Stimulated activated CD8-positive, alpha-beta memory T cell treated with anti-CD3 and anti-CD28 coated beads, Interleukin-12 subunit alpha, Interleukin-12 subunit beta, amount 100 ng/mL, for 24 hours (primary cell): Measurements from ENCODE around the gene ID4.
"Not testable (repeated sequence)": the region's sequence is repeated elsewhere in the genome, so short reads cannot be mapped to it uniquely, and the experiment has no call there.

Source experiments
- DNase-seq: peaks from one replicate; pipeline ENCODE4 v3.0.0-alpha.2; 2020; ENCODE audit errors: extremely low read depth

ID4 gene

GRCh38 chr6:19833947-19834346 lies 3.2 kb upstream of the ID4 start:
- DNase-seq: no peak

DNA sequence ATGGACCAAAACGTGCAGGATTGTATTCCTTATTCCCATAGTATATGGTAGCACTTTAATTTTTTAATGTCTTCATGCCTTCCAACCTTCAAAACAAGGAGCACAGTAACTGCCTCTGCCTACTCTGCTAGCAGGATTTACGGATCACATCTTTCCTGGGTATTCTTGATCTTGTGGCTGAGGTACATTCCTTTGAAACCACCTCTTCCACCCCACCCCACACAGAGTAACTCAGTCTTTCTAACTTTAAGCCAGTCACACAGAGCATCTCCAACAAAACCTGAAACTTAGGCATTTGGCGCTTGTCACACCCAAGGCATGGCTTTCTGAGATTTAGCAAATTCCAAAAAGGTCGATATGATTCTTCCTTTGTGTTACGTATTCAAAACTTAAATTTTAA lies 2.3 kb upstream of the ID4 start:
- DNase-seq: no peak

GRCh38 chr6:19835605-19836004 lies 1.6 kb upstream of the ID4 start:
- DNase-seq: no peak

GRCh38 chr6:19837511-19838441 lies 606 bp downstream of the ID4 start:
- no peak for DNase-seq

DNA sequence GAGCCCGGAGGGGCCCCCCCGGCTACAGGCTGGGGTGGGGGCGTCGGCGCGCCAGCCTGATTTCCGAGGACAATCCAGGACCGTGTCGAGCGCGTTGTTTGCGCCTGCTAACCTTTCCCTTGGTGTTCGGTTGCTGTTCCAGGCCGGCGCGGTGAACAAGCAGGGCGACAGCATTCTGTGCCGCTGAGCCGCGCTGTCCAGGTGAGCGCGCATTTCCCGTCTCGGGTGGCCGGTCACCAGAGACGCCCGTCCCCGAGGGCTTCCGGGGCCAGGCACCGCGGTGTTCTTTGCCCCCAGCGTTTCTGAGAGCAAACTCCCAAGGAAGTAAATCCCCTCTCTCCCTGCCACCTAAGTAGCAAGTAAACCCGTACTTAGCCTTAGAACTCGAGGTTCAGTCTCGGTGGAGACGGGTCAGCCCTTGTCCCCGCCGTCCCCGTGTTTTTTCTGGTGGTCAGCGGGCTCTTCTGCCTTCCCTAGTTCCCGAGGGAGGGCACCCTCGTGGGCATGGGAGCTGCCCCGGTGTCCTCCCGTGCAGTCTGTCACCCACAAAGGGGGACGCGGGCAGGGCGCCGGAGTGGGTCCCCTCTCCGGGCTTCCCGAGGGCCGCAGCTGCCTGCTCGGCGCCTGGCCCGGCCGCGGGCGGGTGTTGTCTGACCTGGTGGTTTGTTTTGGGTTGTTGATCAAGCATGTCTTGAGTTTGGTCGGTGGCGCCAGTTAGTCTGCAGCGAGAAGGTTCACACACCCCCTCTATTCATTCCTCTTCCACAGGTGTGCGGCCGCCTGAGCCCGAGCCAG lies 1.5 kb downstream of the ID4 start:
- DNase-seq: no peak

GRCh38 chr6:19839237-19839546 lies 2.0 kb downstream of the ID4 start:
- no peak for DNase-seq

DNA sequence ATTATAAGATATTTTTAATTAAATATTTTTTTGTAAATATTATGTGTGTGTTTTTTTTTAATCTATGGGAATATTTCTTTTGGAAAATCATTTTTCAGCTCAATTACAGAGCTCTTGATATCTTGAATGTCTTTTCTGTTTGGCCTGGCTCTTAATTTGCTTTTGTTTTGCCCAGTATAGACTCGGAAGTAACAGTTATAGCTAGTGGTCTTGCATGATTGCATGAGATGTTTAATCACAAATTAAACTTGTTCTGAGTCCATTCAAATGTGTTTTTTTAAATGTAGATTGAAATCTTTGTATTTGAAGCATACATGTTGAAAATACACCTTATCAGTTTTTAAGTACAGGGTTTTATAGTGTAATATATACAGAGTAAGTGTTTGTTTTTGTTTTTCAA lies 2.6 kb downstream of the ID4 start:
- no peak for DNase-seq

DNA sequence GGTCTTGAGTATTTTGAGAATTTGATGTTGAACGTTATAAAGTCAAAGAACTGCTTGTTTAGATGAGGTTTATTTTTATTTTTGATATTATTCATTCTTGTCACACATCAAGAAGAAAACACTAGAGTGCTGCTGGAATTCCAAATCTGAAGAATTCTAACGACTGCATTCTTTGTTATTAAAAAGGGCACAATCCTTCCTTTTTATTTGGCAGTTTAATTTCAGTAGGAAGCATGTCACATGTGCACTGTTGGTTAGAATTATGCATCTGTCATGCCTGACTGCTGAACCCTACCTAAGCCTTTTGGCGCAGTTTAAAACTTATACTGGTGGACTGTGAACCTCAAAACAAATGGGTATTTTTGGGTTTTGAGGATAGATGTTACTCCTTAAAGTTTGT lies 4.0 kb downstream of the ID4 start:
- DNase-seq: no peak

- no peak for DNase-seq
These were observed 5.0 kb downstream of the ID4 start for GRCh38 chr6:19842030-19842615.

DNA sequence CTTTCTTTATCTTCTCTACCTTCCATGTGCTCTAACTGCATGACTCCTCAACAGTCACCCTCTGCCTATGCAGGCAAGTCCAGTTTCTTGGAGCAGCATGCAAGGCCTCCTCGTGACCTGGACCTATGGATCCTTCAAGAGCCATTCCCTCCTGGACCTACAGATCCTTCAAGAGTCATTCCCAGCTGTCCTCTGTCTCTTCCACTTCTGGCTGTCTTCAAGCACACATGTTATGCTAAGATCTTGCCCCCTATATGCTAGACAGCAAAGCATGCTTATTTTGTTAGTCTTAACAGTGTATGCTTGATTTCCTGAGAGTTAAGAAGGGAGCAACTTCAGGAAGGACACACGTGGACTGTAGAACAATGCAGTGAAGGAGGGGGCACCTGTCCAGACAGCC lies 7.5 kb downstream of the ID4 start:
- no peak for DNase-seq

DNA sequence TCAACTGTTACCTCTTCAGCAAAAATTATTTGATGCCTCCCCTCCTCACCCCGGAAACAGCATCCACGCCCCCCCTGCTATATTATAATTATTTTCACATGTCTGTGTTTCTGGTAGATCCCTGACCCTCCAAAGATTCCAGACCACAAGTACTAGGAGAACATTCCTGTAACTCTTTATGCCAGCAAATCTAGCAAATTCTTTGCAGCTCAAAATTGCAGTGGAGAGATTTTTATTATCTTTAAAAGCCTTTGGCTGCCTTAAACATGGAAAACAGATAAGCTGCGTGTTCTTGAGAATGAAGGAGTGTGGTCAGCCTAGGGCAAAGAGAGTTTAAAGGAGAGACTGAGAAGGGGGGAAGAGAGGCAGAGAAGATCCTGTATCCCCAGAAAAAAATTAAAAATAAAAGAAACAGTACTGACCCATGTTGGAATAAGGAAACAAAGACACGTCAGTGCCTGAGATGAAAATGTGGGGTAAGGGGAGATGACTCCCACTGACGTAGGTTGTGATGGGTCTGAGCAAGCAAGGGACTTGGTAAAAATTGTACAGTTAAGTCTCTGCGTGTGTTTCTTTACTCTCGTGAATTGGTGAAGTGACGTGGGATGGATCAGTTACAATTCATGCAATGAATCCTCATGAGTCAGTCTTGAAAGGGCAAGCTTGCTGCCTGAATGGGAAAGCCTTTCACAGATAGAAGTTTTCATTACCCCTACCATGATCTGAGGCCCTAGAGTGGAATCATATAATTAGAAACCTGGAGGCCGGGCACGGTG lies 8.3 kb downstream of the ID4 start:
- no peak for DNase-seq

DNA sequence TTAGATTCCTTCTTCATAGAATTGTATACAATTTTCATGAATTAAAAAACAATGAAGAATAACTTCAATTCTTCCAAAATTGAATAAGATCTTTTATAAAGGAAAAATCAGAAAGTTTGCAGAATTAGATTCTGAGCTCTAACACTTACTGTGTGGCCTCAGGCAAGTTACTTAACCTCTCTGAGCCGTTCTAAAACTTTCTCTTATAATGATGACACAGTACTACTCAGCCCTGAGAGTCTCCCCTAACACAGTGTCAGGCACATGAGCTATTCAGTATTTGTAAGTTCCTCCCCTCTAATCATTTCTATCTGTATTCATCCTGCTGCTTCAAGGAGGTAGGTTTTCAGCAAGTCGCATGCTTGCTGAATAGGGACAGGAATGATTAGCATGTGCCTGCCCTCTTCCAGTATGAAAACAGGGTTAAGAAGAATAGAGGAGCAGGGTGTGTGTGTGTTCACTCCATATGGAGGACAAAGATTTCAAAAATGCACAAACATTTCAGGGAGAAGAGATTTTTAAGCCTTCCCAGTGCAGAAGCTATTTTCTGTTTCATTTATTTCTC lies 11.4 kb downstream of the ID4 start:
- no peak for DNase-seq

GRCh38 chr6:19849196-19849595 lies 12.0 kb downstream of the ID4 start:
- DNase-seq: no peak

DNA sequence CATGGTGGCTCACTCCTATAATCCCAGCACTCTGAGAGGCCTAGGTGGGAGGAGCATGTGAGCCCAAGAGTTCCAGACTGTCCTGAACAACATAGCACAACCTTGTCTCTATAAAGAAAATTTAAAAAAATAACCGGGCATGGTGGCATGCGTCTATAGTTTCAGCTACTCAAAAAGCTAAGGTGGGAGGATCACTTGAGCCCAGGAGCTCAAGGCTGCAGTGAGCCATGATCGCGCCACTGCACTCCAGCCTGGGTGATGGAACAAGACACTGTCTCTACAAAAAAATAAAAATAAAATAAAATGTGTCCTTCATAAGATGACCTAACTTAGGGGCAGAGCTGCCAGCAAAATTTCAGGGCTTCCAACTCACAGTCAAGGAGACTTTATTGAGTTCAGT lies 12.6 kb downstream of the ID4 start:
- no peak for DNase-seq

GRCh38 chr6:19851241-19852089 lies 14.3 kb downstream of the ID4 start:
- DNase-seq: no peak

GRCh38 chr6:19852090-19852457 lies 14.9 kb downstream of the ID4 start:
- DNase-seq: no peak

DNA sequence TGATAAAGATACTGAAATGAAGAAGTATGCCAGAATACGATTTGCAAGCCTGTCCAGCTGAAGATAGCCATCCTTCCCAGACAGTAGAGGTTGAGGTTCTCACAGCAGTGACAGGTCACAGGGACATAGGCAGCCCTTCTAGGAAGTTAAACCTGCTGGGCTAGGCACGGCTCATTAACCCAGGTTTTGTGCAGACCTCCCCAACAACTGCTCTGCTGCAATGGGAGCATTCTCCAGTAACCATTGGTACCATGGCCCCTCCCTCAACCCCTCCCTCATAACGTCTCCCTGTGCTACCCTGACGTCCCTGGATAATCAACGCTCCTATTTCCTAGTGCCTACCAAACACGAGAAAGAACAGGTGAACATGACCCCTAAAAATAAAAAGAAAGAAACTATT lies 15.8 kb downstream of the ID4 start:
- no peak for DNase-seq

- DNase-seq: not testable (repeated sequence)
These were observed 17.3 kb downstream of the ID4 start for GRCh38 chr6:19854421-19855015.

- DNase-seq: no peak
These were observed 18.4 kb downstream of the ID4 start for GRCh38 chr6:19855536-19855935.

DNA sequence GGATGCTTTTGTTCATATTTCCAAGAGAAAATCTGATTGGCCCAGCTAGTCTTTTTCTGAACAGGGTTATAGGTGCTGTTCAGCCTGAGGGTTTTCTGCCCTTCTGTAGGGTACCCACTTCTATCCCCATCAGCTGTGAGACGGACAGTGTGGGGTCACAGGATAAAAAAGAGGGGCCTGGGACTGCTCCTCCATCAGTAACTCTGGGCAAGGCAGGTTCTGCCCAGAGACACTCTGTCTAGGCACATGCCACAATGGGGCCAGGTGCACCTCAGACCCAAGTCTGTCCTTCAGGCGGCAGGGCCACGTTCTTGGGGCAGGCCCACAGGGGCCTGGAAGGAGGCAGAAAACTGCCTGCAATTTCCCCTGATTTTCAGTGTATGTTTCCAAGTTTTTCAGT lies 20.0 kb downstream of the ID4 start:
- no peak for DNase-seq
